ENCODE results near the gene TLDC2.
"Not testable (repeated sequence)": the region's sequence is repeated elsewhere in the genome, so short reads cannot be mapped to it uniquely, and the experiment has no call there.

Gene TLDC2

DNA sequence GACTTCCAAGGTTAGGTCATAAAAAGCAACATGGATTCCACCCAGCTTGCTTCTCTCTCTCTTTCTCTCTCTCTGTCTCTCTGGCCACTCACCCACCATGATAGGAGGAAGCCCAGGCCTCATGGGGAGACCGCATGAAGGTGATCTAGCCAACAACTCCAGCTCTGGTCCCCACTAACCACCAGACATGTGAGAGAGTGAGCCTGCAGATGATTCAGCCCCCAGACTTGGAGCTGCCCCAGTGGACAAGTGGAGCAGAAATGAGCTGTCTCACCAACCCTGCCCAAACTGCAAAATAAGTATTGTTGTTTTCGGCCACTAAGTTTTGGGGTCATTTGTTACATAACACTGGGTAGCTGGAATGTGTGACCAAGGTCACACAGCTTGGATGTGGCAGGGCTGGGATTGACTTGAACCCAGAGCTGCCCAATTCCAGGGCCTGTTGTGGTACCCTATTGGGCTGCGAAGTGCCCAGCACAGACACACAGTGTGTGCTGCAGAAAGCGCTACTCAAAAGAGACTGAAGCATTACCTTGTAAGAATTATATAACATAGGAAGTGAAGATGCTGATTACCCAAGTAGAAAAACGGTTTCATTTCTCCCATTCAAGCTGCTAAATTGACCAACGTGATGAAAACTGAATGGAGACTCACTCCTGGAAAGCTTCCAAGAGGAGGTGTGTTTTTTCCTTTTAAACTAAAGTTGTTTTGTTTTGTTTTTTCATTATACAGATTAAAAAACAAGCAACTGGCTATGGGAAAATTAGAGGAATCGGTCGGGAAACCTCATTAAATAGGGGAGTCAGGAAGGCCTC, 9.1 kb upstream of the TLDC2 start:
- Histone ChIP-seq H3K9me3 (ENCODE audit: control insufficient read depth in 2 of 2, low read length in 2 of 2) (no peaks in the 10 kb centered on the region), H3K4me3 (ENCODE audit: low read length in 2 of 2) (no peak overlapping the region), H3K9ac (ENCODE audit: low read depth in 1 of 2, low read length in 2 of 2) (no peak overlapping the region), H3K27me3 (ENCODE audit: control insufficient read depth in 2 of 2, insufficient read depth in 2 of 2, low read length in 2 of 2) (no peaks in the 10 kb centered on the region), H3K27ac (ENCODE audit: low read depth in 2 of 2, low read length in 2 of 2) (peak overlapping the region in 1 of 2 donors; percentile 32), H3K4me1 (ENCODE audit: control insufficient read depth in 2 of 2, insufficient read depth in 2 of 2, low read length in 2 of 2) (peaks cover 6 to 7% of the 10 kb centered on the region in 2 donors), H3K36me3 (ENCODE audit: control insufficient read depth in 2 of 2, insufficient read depth in 2 of 2, low read length in 2 of 2) (no peaks in the 10 kb centered on the region)

DNA sequence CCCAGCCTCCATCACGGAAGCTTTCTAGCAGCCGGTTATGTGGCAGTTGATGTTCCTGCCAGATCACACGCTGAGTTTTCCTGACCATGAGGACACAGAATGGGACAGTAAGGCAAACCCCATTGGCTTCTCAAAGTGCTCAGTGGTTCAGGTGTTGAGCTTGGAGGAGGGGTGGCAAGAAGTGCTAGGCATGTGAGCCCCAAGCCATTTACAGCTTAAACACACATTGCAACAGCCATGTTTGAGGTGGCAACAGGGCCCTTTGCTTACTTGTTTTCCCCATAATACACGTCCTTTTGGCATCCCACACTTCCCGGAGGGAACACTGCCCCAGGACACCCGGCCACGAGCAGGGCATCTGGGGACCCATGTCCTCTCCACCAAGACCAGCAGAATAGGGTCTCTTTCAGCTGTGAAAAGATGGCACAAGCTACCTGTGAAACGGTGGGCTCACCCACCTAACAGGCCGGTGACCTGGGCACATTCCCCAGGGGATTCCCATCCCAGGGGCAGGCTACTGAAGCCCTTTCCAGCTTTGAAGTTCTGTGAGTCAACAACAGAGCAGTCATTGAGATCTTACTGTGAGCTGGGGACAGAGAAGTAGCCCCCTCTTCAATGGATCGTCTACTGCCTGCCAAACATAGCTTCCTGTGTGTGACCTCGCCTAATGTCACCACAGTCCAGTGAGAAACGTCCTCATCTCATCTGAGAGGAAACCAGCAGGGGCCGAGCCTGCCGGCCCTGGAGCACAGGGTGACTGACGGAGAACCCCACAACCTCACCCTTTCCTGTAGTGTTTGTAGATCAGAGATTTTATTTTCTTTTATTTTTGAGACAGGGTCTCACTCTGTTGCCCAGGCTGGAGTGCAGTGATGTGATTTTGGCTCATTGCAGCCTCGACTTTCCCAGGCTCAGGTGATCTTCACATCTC, 4.0 kb upstream of the TLDC2 start:
- Histone ChIP-seq H3K4me1 (ENCODE audit: control insufficient read depth in 2 of 2, insufficient read depth in 2 of 2, low read length in 2 of 2) (peaks cover 20 to 21% of the 10 kb centered on the region in 2 donors), H3K9me3 (ENCODE audit: control insufficient read depth in 2 of 2, low read length in 2 of 2) (no peaks in the 10 kb centered on the region), H3K9ac (ENCODE audit: low read depth in 1 of 2, low read length in 2 of 2) (no peak overlapping the region), H3K27ac (ENCODE audit: low read depth in 2 of 2, low read length in 2 of 2) (no peak overlapping the region), H3K27me3 (ENCODE audit: control insufficient read depth in 2 of 2, insufficient read depth in 2 of 2, low read length in 2 of 2) (no peaks in the 10 kb centered on the region), H3K4me3 (ENCODE audit: low read length in 2 of 2) (no peak overlapping the region), H3K36me3 (ENCODE audit: control insufficient read depth in 2 of 2, insufficient read depth in 2 of 2, low read length in 2 of 2) (no peaks in the 10 kb centered on the region)

DNA sequence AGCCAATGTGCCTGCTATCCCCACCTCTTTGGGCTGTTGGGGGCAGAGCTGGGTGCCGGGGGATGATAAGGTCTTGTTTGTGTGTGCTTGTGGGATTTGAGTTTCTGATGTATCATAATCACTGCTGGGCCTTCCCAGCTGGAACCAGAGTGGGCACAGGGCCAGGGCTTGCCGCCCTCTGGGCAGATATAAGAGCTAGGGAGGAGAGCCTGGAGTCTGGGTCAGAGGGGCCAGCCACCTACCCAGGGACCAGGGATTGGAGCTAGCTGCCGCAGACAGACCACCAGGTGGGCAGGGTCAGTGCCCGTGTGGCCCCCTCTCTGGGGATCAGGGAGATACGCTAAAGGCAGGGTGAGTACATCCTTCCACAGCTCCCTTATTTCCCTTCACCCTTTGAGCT, 3.1 kb upstream of the TLDC2 start:
- H3K4me3 ChIP-seq (ENCODE audit: low read length in 2 of 2): no peak overlapping the region

DNA sequence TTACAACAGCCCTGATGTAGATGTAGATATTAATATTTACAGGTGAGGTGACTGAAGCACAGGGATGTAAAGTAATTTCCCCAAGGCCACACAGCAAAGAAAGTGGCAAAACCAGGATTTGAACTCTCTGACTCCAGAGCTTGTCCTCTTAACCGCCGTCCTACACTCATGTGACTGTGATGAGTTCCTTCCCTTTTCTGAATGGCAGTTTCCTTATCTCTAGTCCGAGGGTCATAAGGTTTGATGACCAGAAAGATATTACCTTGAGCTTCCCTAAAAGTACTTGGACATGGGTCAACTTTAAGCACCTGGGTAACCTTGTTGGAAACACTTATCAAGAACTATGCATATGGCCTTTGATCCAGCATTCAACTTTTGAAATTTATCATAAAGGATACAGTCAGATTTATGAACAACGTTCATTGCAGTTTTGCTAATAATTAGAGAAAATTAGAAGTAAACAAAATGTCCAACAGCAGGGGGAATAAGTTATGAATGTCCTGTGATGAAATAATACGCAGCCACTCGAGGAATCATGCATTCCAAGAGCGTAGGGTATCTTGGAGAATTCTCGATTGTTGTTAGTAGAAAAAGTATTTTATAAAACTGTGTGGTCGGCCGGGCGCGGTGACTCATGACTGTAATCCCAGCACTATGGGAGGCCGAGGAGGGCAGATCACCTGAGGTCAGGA, 2.3 kb upstream of the TLDC2 start:
- no peak overlapping the region for H3K4me3 ChIP-seq (ENCODE audit: low read length in 2 of 2)
- H3K9me3 ChIP-seq (ENCODE audit: control insufficient read depth in 2 of 2, low read length in 2 of 2): no peaks in the 10 kb centered on the region
- no peaks in the 10 kb centered on the region for H3K27me3 ChIP-seq (ENCODE audit: control insufficient read depth in 2 of 2, insufficient read depth in 2 of 2, low read length in 2 of 2)
- H3K27ac ChIP-seq (ENCODE audit: low read depth in 2 of 2, low read length in 2 of 2): peak overlapping the region in 1 of 2 donors; percentile 23
- H3K36me3 ChIP-seq (ENCODE audit: control insufficient read depth in 2 of 2, insufficient read depth in 2 of 2, low read length in 2 of 2): no peaks in the 10 kb centered on the region
- peaks cover 22 to 28% of the 10 kb centered on the region in 2 donors for H3K4me1 ChIP-seq (ENCODE audit: control insufficient read depth in 2 of 2, insufficient read depth in 2 of 2, low read length in 2 of 2)
- H3K9ac ChIP-seq (ENCODE audit: low read depth in 1 of 2, low read length in 2 of 2): no peak overlapping the region

More for the DNA sequence above, 3.1 kb upstream of the TLDC2 start:
- Histone ChIP-seq H3K27ac (ENCODE audit: low read depth in 2 of 2, low read length in 2 of 2) (peak overlapping the region in 1 of 2 donors; percentile 23), H3K4me1 (ENCODE audit: control insufficient read depth in 2 of 2, insufficient read depth in 2 of 2, low read length in 2 of 2) (peaks cover 22 to 27% of the 10 kb centered on the region in 2 donors), H3K9ac (ENCODE audit: low read depth in 1 of 2, low read length in 2 of 2) (peak overlapping the region in 1 of 2 donors; percentile 6), H3K9me3 (ENCODE audit: control insufficient read depth in 2 of 2, low read length in 2 of 2) (no peaks in the 10 kb centered on the region), H3K27me3 (ENCODE audit: control insufficient read depth in 2 of 2, insufficient read depth in 2 of 2, low read length in 2 of 2) (no peaks in the 10 kb centered on the region), H3K36me3 (ENCODE audit: control insufficient read depth in 2 of 2, insufficient read depth in 2 of 2, low read length in 2 of 2) (no peaks in the 10 kb centered on the region)

DNA sequence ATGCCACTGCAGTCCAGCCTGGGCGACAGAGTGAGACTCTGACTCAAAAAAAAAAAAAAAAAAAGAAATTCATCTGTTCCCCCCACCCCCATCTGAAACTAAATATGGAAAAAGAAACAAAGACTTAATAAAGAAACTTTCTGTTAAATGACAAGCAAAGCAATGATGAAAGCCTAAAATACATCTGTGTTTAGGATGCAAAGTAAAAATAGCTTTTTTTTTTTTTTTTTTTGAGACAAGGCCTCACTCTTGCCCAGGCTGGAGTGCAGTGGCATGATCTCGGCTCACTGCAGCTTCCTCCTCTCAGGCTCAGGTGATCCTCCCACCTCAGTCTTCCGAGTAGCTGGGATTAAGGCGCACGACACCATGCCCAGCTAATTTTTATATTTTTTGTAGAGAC, 845 bp upstream of the TLDC2 start:
- Histone ChIP-seq H3K27ac (ENCODE audit: low read depth in 2 of 2, low read length in 2 of 2) (peak overlapping the region; percentile 90 to 91), H3K4me1 (ENCODE audit: control insufficient read depth in 2 of 2, insufficient read depth in 2 of 2, low read length in 2 of 2) (peaks cover 22 to 28% of the 10 kb centered on the region in 2 donors), H3K9ac (ENCODE audit: low read depth in 1 of 2, low read length in 2 of 2) (peak overlapping the region in 1 of 2 donors; percentile 55)
- H3K4me3 ChIP-seq (ENCODE audit: low read length in 2 of 2); H3K27me3 ChIP-seq (ENCODE audit: control insufficient read depth in 2 of 2, insufficient read depth in 2 of 2, low read length in 2 of 2); H3K9me3 ChIP-seq (ENCODE audit: control insufficient read depth in 2 of 2, low read length in 2 of 2); H3K36me3 ChIP-seq (ENCODE audit: control insufficient read depth in 2 of 2, insufficient read depth in 2 of 2, low read length in 2 of 2): not testable (repeated sequence)

DNA sequence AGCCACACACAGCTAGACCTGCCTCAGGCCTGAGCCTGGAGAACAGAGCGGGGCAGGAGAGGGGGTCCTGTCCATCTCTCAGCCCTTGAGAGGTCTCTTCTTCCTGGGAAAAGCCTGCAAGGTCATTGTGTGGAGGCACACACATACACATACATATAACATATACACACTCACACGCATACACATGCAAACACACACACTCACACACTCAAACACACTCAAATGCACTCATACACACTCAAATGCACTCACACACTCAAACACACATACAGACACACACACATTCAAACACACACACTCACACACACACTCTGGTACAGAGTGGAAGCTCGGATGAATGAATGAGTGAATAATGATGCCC, 515 bp downstream of the TLDC2 start:
- Histone ChIP-seq H3K36me3 (ENCODE audit: control insufficient read depth in 2 of 2, insufficient read depth in 2 of 2, low read length in 2 of 2) (peaks cover 3 to 6% of the 10 kb centered on the region in 2 donors), H3K4me3 (ENCODE audit: low read length in 2 of 2) (peak overlapping the region; percentile 69 to 77), H3K4me1 (ENCODE audit: control insufficient read depth in 2 of 2, insufficient read depth in 2 of 2, low read length in 2 of 2) (peaks cover 22 to 30% of the 10 kb centered on the region in 2 donors), H3K27me3 (ENCODE audit: control insufficient read depth in 2 of 2, insufficient read depth in 2 of 2, low read length in 2 of 2) (no peaks in the 10 kb centered on the region), H3K27ac (ENCODE audit: low read depth in 2 of 2, low read length in 2 of 2) (peak overlapping the region; percentile 90 to 91), H3K9me3 (ENCODE audit: control insufficient read depth in 2 of 2, low read length in 2 of 2) (no peaks in the 10 kb centered on the region), H3K9ac (ENCODE audit: low read depth in 1 of 2, low read length in 2 of 2) (peak overlapping the region; percentile 85 to 89)

DNA sequence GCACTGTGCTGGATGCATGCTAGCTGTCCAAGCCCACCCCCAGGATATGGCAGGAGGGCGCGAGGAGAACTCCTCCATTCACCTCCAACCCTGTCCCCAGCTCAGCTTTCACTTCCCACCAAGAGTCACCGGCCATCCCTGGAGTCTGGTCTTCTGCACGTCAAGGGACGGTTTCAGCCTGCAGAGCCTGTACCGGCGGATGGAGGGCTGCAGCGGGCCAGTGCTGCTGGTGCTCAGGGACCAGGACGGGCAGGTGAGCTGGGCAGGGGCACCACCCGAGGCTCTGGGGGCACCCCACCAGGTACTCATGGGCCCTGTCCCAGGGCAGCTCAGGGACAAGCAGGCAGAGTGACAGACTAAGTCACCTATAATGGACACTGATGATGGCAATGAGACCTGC, 3.0 kb downstream of the TLDC2 start:
- Histone ChIP-seq H3K4me3 (ENCODE audit: low read length in 2 of 2) (no peak overlapping the region), H3K9ac (ENCODE audit: low read depth in 1 of 2, low read length in 2 of 2) (no peak overlapping the region), H3K27me3 (ENCODE audit: control insufficient read depth in 2 of 2, insufficient read depth in 2 of 2, low read length in 2 of 2) (no peaks in the 10 kb centered on the region), H3K36me3 (ENCODE audit: control insufficient read depth in 2 of 2, insufficient read depth in 2 of 2, low read length in 2 of 2) (peaks cover 3 to 6% of the 10 kb centered on the region in 2 donors), H3K9me3 (ENCODE audit: control insufficient read depth in 2 of 2, low read length in 2 of 2) (no peaks in the 10 kb centered on the region), H3K4me1 (ENCODE audit: control insufficient read depth in 2 of 2, insufficient read depth in 2 of 2, low read length in 2 of 2) (peaks cover 20 to 37% of the 10 kb centered on the region in 2 donors), H3K27ac (ENCODE audit: low read depth in 2 of 2, low read length in 2 of 2) (no peak overlapping the region)

DNA sequence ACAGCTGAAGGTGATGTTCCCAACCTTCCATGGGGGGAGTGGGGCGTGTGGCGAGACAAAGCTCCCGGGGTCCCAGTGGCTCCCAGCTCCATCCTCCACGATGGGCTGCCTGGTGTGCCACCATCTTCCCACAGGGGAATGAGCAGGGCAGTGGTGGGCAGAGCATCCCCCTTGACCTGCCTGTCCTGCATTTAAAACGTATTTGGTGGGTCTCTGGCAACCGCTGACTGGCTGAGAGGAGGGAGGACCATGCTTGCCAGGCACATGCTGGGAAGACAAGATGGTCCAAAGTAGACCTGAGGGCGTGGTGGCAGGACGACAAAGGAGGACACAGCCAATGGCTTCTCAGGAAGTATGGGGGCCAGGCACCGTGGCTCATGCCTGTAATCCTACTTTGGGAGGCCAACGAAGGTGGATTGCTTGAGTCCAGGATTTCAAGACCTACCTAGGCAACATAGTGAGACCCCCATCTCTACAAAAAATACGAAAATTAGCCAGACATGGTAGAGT, 4.9 kb downstream of the TLDC2 start:
- Histone ChIP-seq H3K36me3 (ENCODE audit: control insufficient read depth in 2 of 2, insufficient read depth in 2 of 2, low read length in 2 of 2) (peaks cover 3 to 6% of the 10 kb centered on the region in 2 donors), H3K4me1 (ENCODE audit: control insufficient read depth in 2 of 2, insufficient read depth in 2 of 2, low read length in 2 of 2) (peaks cover 13 to 30% of the 10 kb centered on the region in 2 donors), H3K9ac (ENCODE audit: low read depth in 1 of 2, low read length in 2 of 2) (no peak overlapping the region), H3K27me3 (ENCODE audit: control insufficient read depth in 2 of 2, insufficient read depth in 2 of 2, low read length in 2 of 2) (no peaks in the 10 kb centered on the region), H3K9me3 (ENCODE audit: control insufficient read depth in 2 of 2, low read length in 2 of 2) (no peaks in the 10 kb centered on the region), H3K27ac (ENCODE audit: low read depth in 2 of 2, low read length in 2 of 2) (peak overlapping the region; percentile 3 to 77), H3K4me3 (ENCODE audit: low read length in 2 of 2) (no peak overlapping the region)

DNA sequence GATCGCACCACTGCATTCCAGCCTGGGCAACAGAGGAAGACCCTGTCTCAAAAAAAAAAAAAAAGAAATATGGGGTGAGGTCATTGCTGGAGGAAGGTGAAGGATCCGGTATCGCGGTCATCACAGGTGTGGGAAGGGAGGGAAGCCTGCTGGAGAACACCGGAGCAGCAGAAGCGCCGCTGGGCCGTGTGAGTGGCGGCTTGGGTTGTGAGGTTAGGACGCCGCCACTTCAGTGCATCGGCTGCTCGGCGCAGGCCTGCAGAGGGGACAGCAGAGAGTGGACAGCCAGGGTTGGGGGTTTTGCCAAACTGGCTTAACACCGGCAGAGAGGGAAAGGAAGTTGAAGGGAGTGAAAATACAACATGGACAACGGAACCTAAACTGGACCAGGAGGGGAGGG, 5.4 kb downstream of the TLDC2 start:
- Histone ChIP-seq H3K4me3 (ENCODE audit: low read length in 2 of 2) (no peak overlapping the region), H3K36me3 (ENCODE audit: control insufficient read depth in 2 of 2, insufficient read depth in 2 of 2, low read length in 2 of 2) (peaks cover 3 to 6% of the 10 kb centered on the region in 2 donors), H3K27ac (ENCODE audit: low read depth in 2 of 2, low read length in 2 of 2) (peak overlapping the region; percentile 55 to 77)

More for the DNA sequence above, 5.4 kb downstream of the TLDC2 start:
- Histone ChIP-seq H3K9me3 (ENCODE audit: control insufficient read depth in 2 of 2, low read length in 2 of 2) (no peaks in the 10 kb centered on the region), H3K9ac (ENCODE audit: low read depth in 1 of 2, low read length in 2 of 2) (no peak overlapping the region), H3K4me1 (ENCODE audit: control insufficient read depth in 2 of 2, insufficient read depth in 2 of 2, low read length in 2 of 2) (peaks cover 11 to 27% of the 10 kb centered on the region in 2 donors), H3K27me3 (ENCODE audit: control insufficient read depth in 2 of 2, insufficient read depth in 2 of 2, low read length in 2 of 2) (no peaks in the 10 kb centered on the region)
